Esophagus muscularis mucosa (tissue), 4 donors: Measurements from ENCODE around the gene ERCC4. TPM values are rescaled to one million over a fixed set of nuclear protein-coding genes. Genes with fewer than 3 reads are reported as not detected.

ENCODE experiments used
- DNase-seq: peaks from one replicate; pipeline ENCODE4 v3.0.0-alpha.2; 2017; ENCODE audit errors: extremely low spot score
- H3K27ac ChIP-seq, 4 donors: fragments of 200-600 bp; sonication (generic); replicated peaks in 1 of 4; 1 replicate in 3 of 4; 2 replicates in 1 of 4; pipeline ENCODE4 v1.5.1; 2016 to 2019; ENCODE audit warnings: mild to moderate bottlenecking in 1 of 4
- H3K27me3 ChIP-seq, 4 donors: fragments of 200-600 bp; sonication (generic); one replicate each; pipeline versions ENCODE4 v1.5.1 to v1.6.0; 2016 to 2019
- H3K36me3 ChIP-seq, 4 donors: fragments of 200-600 bp; sonication (generic); one replicate each; pipeline ENCODE4 v1.5.1; 2016 to 2019
- H3K4me1 ChIP-seq, 4 donors: fragments of 200-600 bp; sonication (generic); one replicate each; pipeline ENCODE4 v1.5.1; 2016 to 2019
- H3K4me3 ChIP-seq, 4 donors: fragments of 200-600 bp; sonication (generic); 1 replicate in 2 of 4; 2 replicates in 2 of 4; pipeline ENCODE4 v1.5.1; 2016 to 2019; ENCODE audit warnings: mild to moderate bottlenecking in 4 of 4, moderate library complexity in 1 of 4
- H3K9me3 ChIP-seq, 4 donors: fragments of 200-600 bp; sonication (generic); 1 replicate in 3 of 4; 2 replicates in 1 of 4; pipeline ENCODE4 v1.5.1; 2016 to 2019
- CTCF ChIP-seq, 3 experiments: fragments of 200-600 bp in 2 of 3; fragments of 450-650 bp in 1 of 3; sonication (generic) in 2 of 3; IDR thresholded peaks; one replicate each; pipeline ENCODE4 v1.5.1; 2017 to 2019; ENCODE audit warnings: antibody characterized with exemption in 3 of 3, mild to moderate bottlenecking in 2 of 3, moderate library complexity in 1 of 3
- EP300 ChIP-seq: sonication (generic); formaldehyde crosslinking; IDR thresholded peaks from one replicate; pipeline ENCODE4 v1.6.1; 2017; ENCODE audit warnings: antibody characterized with exemption
- POLR2A ChIP-seq: fragments of 450-650 bp; IDR thresholded peaks from one replicate; pipeline ENCODE4 v1.6.1; 2017; ENCODE audit warnings: antibody characterized with exemption, moderate library complexity, mild to moderate bottlenecking, low read depth
- POLR2AphosphoS5 ChIP-seq, 2 donors: sonication (generic); formaldehyde crosslinking; IDR thresholded peaks; one replicate each; pipeline ENCODE4 v1.6.1; 2017; ENCODE audit warnings: antibody characterized with exemption in 2 of 2
- WGBS: methylation state at CpG from one replicate; pipeline ENCODE4 v1.1.5; 2018; 5-methylcytosine and 5-hydroxymethylcytosine counted together
- intact Hi-C: fragments of 100-400 bp; cut with DNase I; formaldehyde crosslinking; loops from one replicate; pipeline ENCODE4 v1.15.1; 2023
- total RNA-seq, 4 donors: library from RNA; depleted of rRNA; stranded (reverse); fragments of >200 nt; gene quantifications; one replicate each; pipeline versions ENCODE4 v1.1.0 to v1.2.1, GENCODE V29; 2016

Gene ERCC4
- total RNA-seq, 4 donors from 2014 or later = 4.6 to 10.0 (median 8.6) TPM

GRCh38 chr16:13956635-13957196 lies 36.8 kb downstream of the ERCC4 start:
- no peaks in the 10 kb centered on the region for H3K36me3 ChIP-seq
- WGBS = 49% methylated on average over 14 of the region's 14 CpGs
- no peak for DNase-seq
- intact Hi-C loops = loop anchor here (10.0 kb wide), 1 partner anchor 58 kb away; no protein-coding TSS in a partner anchor
- TF ChIP-seq EP300 = no peak
- TF ChIP-seq POLR2A = no peak
- no peak for TF ChIP-seq POLR2AphosphoS5 (IDR thresholded peaks at IDR 0.05)
- TF ChIP-seq CTCF (IDR thresholded peaks at IDR 0.05) = no peak
- peak overlapping the region; percentile 28 to 50 (median 44) for H3K4me3 ChIP-seq
- peak overlapping the region; percentile 46 to 77 (median 70) for H3K27ac ChIP-seq
- H3K9me3 ChIP-seq = no peaks in the 10 kb centered on the region
- peaks cover 9 to 20% (median 18%) of the 10 kb centered on the region in 4 donors for H3K4me1 ChIP-seq
- no peaks in the 10 kb centered on the region for H3K27me3 ChIP-seq

GRCh38 chr16:13957197-13958078 lies 37.5 kb downstream of the ERCC4 start:
- intact Hi-C loops = loop anchor here (10.0 kb wide), 1 partner anchor 57 kb away; no protein-coding TSS in a partner anchor
- peaks cover 9 to 20% (median 18%) of the 10 kb centered on the region in 4 donors for H3K4me1 ChIP-seq
- TF ChIP-seq CTCF (IDR thresholded peaks at IDR 0.05) (no peak), POLR2AphosphoS5 (IDR thresholded peaks at IDR 0.05) (peak; percentile 42 to 65), POLR2A (no peak)
- 24% methylated on average over 14 of the region's 14 CpGs for whole genome bisulfite sequencing
- no peaks in the 10 kb centered on the region for H3K9me3 ChIP-seq
- H3K27ac ChIP-seq = peak overlapping the region; percentile 46 to 77 (median 70)
- no peak for DNase-seq
- no peaks in the 10 kb centered on the region for H3K27me3 ChIP-seq
- H3K36me3 ChIP-seq = no peaks in the 10 kb centered on the region
- H3K4me3 ChIP-seq = peak overlapping the region; percentile 28 to 50 (median 44)

GRCh38 chr16:13958474-13958873 lies 38.5 kb downstream of the ERCC4 start:
- WGBS = 94% methylated on average over 4 of the region's 4 CpGs
- intact Hi-C loops = loop anchor here (10.0 kb wide), 1 partner anchor 56 kb away; no protein-coding TSS in a partner anchor
- Histone ChIP-seq H3K4me3 (no peak overlapping the region), H3K27me3 (no peaks in the 10 kb centered on the region), H3K4me1 (peaks cover 9 to 20% (median 18%) of the 10 kb centered on the region in 4 donors), H3K27ac (peak overlapping the region in 1 of 4 donors; percentile 46), H3K9me3 (no peaks in the 10 kb centered on the region), H3K36me3 (no peaks in the 10 kb centered on the region)
- DNase-seq = no peak
- TF ChIP-seq EP300 = no peak
- no peak for TF ChIP-seq POLR2A
- TF ChIP-seq POLR2AphosphoS5 (IDR thresholded peaks at IDR 0.05) = no peak
- no peak for TF ChIP-seq CTCF (IDR thresholded peaks at IDR 0.05)

- WGBS = 89% methylated on average over 8 of the region's 8 CpGs
- Histone ChIP-seq H3K36me3 (no peaks in the 10 kb centered on the region), H3K27me3 (no peaks in the 10 kb centered on the region), H3K4me1 (peaks cover 9 to 20% (median 18%) of the 10 kb centered on the region in 4 donors), H3K27ac (no peak overlapping the region), H3K9me3 (no peaks in the 10 kb centered on the region), H3K4me3 (no peak overlapping the region)
- DNase-seq = no peak
- TF ChIP-seq EP300 (no peak), POLR2AphosphoS5 (IDR thresholded peaks at IDR 0.05) (no peak)
- intact Hi-C loops = loop anchor here (10.0 kb wide), 1 partner anchor 55 kb away; no protein-coding TSS in a partner anchor
These were observed 39.7 kb downstream of the ERCC4 start for GRCh38 chr16:13959626-13960025.
